HG03442 (cell line): Measurements from ENCODE around the gene GUCY1A2.

Source experiments
- ATAC-seq: cut with Tn5 transposase; IDR thresholded peaks from one replicate; pipeline ENCODE4 v1.9.1; 2021; ENCODE audit warnings: mild to moderate bottlenecking, moderate library complexity; ENCODE audit not compliant: unreplicated experiment

The GUCY1A2 gene

GRCh38 chr11:106998916-106999188, 19.4 kb downstream of the GUCY1A2 start:
- ATAC-seq: no peak

- ATAC-seq: no peak
Measured at GRCh38 chr11:106998116-106998915, 20.0 kb downstream of the GUCY1A2 start.

GRCh38 chr11:106997227-106997626, 21.0 kb downstream of the GUCY1A2 start:
- no peak for ATAC-seq

- ATAC-seq: no peak
Measured at GRCh38 chr11:106996691-106997090, 21.6 kb downstream of the GUCY1A2 start.

- no peak for ATAC-seq
Measured at GRCh38 chr11:106990331-106990730, 27.9 kb downstream of the GUCY1A2 start.

- ATAC-seq: no peak
Measured at GRCh38 chr11:106989078-106989455, 29.2 kb downstream of the GUCY1A2 start.

- no peak for ATAC-seq
Measured at GRCh38 chr11:106988151-106989077, 29.9 kb downstream of the GUCY1A2 start.

- ATAC-seq: no peak
Measured at GRCh38 chr11:106986673-106987072, 31.6 kb downstream of the GUCY1A2 start.

- no peak for ATAC-seq
Measured at GRCh38 chr11:106986261-106986660, 32.0 kb downstream of the GUCY1A2 start.

GRCh38 chr11:106983991-106984390, 34.3 kb downstream of the GUCY1A2 start:
- ATAC-seq: no peak

- no peak for ATAC-seq
Measured at GRCh38 chr11:106983261-106983660, 35.0 kb downstream of the GUCY1A2 start.

GRCh38 chr11:106974831-106975230, 43.4 kb downstream of the GUCY1A2 start:
- no peak for ATAC-seq

- no peak for ATAC-seq
Measured at GRCh38 chr11:106971864-106972263, 46.4 kb downstream of the GUCY1A2 start.

GRCh38 chr11:106969644-106970355, 48.5 kb downstream of the GUCY1A2 start:
- ATAC-seq: no peak

GRCh38 chr11:106962995-106963394, 55.3 kb downstream of the GUCY1A2 start:
- no peak for ATAC-seq

- no peak for ATAC-seq
Measured at GRCh38 chr11:106961518-106961917, 56.8 kb downstream of the GUCY1A2 start.

- no peak for ATAC-seq
Measured at GRCh38 chr11:106961048-106961447, 57.2 kb downstream of the GUCY1A2 start.

- ATAC-seq: no peak
Measured at GRCh38 chr11:106959800-106960199, 58.5 kb downstream of the GUCY1A2 start.

- no peak for ATAC-seq
Measured at GRCh38 chr11:106959386-106959785, 58.9 kb downstream of the GUCY1A2 start.

- ATAC-seq: no peak
Measured at GRCh38 chr11:106958517-106959248, 59.6 kb downstream of the GUCY1A2 start.

GRCh38 chr11:106957030-106957482, 61.2 kb downstream of the GUCY1A2 start:
- no peak for ATAC-seq
